Measurements from ENCODE around the gene IDE.
A peak's percentile ranks its signal among the peaks of the same experiment; 100 is the strongest.

Gene IDE

DNA sequence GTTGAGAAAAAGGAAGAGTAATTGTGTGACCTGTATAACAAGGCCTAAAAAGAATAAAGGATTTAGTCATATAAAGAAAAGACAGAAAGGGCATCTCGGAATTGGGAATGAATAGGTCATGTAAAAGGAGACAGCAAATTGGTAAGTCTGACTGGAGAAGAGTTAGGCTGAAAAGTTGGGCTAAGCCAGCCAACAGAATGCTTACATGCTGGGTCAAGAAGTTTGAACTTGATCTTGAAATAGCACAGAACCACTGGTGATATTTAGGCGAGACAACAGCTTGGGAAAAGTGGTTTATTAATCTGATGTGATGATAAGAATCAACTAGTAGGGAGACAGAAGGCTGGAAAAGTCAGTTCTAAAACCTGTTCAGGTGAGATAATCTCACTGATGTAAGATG lies 4.8 kb downstream of the IDE start:
- TF ChIP-seq, protein P1, sequence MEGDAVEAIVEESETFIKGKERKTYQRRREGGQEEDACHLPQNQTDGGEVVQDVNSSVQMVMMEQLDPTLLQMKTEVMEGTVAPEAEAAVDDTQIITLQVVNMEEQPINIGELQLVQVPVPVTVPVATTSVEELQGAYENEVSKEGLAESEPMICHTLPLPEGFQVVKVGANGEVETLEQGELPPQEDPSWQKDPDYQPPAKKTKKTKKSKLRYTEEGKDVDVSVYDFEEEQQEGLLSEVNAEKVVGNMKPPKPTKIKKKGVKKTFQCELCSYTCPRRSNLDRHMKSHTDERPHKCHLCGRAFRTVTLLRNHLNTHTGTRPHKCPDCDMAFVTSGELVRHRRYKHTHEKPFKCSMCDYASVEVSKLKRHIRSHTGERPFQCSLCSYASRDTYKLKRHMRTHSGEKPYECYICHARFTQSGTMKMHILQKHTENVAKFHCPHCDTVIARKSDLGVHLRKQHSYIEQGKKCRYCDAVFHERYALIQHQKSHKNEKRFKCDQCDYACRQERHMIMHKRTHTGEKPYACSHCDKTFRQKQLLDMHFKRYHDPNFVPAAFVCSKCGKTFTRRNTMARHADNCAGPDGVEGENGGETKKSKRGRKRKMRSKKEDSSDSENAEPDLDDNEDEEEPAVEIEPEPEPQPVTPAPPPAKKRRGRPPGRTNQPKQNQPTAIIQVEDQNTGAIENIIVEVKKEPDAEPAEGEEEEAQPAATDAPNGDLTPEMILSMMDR (IDR thresholded peaks at IDR 0.05; ENCODE audit: insufficient read depth, low read length, poor library complexity, severe bottlenecking): no peak
- no peaks in the 10 kb centered on the region for H3K36me3 ChIP-seq (ENCODE audit: control insufficient read depth, insufficient read depth, low read length)
- H3K27me3 ChIP-seq (replicated peaks; ENCODE audit: control insufficient read depth, insufficient read depth, low read length): no peaks in the 10 kb centered on the region
- no peak for DNase-seq (ENCODE audit: extremely low read depth, insufficient read length)
- H3K4me3 ChIP-seq (replicated peaks; ENCODE audit: low read depth, low read length): no peak overlapping the region

GRCh38 chr10:92567952-92568600 lies 5.8 kb downstream of the IDE start:
- peak; percentile 30 for DNase-seq (ENCODE audit: extremely low read depth, insufficient read length)

GRCh38 chr10:92562424-92562823 lies 11.5 kb downstream of the IDE start:
- Histone ChIP-seq H3K27me3 (replicated peaks; ENCODE audit: control insufficient read depth, insufficient read depth, low read length) (no peaks in the 10 kb centered on the region), H3K4me3 (replicated peaks; ENCODE audit: low read depth, low read length) (no peak overlapping the region), H3K36me3 (ENCODE audit: control insufficient read depth, insufficient read depth, low read length) (no peaks in the 10 kb centered on the region; the same call in none of the 2 replicates)
- TF ChIP-seq, protein P1 (IDR thresholded peaks at IDR 0.05; ENCODE audit: insufficient read depth, low read length, poor library complexity, severe bottlenecking): no peak
- DNase-seq (ENCODE audit: extremely low read depth, insufficient read length): no peak

More at GRCh38 chr10:92567952-92568600, 5.8 kb downstream of the IDE start:
- no peaks in the 10 kb centered on the region for H3K27me3 ChIP-seq (replicated peaks; ENCODE audit: control insufficient read depth, insufficient read depth, low read length)
- no peak overlapping the region for H3K4me3 ChIP-seq (replicated peaks; ENCODE audit: low read depth, low read length)
- TF ChIP-seq, protein P1 (IDR thresholded peaks at IDR 0.05; ENCODE audit: insufficient read depth, low read length, poor library complexity, severe bottlenecking): no peak
- no peaks in the 10 kb centered on the region for H3K36me3 ChIP-seq (ENCODE audit: control insufficient read depth, insufficient read depth, low read length)

GRCh38 chr10:92559046-92559445 lies 14.8 kb downstream of the IDE start:
- TF ChIP-seq, protein P1 (IDR thresholded peaks at IDR 0.05; ENCODE audit: insufficient read depth, low read length, poor library complexity, severe bottlenecking): no peak
- peaks cover 3% of the 10 kb centered on the region for H3K36me3 ChIP-seq (ENCODE audit: control insufficient read depth, insufficient read depth, low read length)
- no peaks in the 10 kb centered on the region for H3K27me3 ChIP-seq (replicated peaks; ENCODE audit: control insufficient read depth, insufficient read depth, low read length)
- H3K4me3 ChIP-seq (replicated peaks; ENCODE audit: low read depth, low read length): no peak overlapping the region
- no peak for DNase-seq (ENCODE audit: extremely low read depth, insufficient read length)

- no peak overlapping the region for H3K4me3 ChIP-seq (replicated peaks; ENCODE audit: low read depth, low read length)
These were observed 19.9 kb downstream of the IDE start for GRCh38 chr10:92553959-92554358.

More at GRCh38 chr10:92553959-92554358, 19.9 kb downstream of the IDE start:
- Histone ChIP-seq H3K36me3 (ENCODE audit: control insufficient read depth, insufficient read depth, low read length) (peaks cover 3% of the 10 kb centered on the region), H3K27me3 (replicated peaks; ENCODE audit: control insufficient read depth, insufficient read depth, low read length) (no peaks in the 10 kb centered on the region)
- TF ChIP-seq, protein P1 (IDR thresholded peaks at IDR 0.05; ENCODE audit: insufficient read depth, low read length, poor library complexity, severe bottlenecking): no peak
- DNase-seq (ENCODE audit: extremely low read depth, insufficient read length): no peak

Data from GM06990 (cell line).